ENCODE measurements around the gene AP1G1.
"Not testable (repeated sequence)": the region's sequence is repeated elsewhere in the genome, so short reads cannot be mapped to it uniquely, and the experiment has no call there.

The AP1G1 gene

DNA sequence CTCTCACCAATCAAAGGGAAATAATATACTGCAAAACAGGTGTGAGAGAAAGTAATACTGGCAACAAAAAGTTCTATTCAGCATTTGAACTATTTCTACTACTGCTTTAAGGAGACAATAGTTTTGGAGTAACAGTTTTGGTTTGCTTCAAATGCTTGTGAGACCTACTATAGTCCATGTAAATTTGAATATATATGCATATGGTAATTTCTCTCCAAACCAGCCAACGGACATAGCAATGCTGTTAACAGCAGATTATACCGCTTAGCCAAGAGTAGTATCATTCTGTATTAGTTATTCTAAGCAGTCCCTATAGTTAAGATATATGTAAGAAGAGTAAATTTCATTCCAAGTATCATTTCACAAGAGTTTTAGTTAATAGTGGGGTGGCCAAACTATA is 102.6 kb downstream of the AP1G1 start:
- no peak for DNase-seq (ENCODE audit: low read depth, low spot score)

DNA sequence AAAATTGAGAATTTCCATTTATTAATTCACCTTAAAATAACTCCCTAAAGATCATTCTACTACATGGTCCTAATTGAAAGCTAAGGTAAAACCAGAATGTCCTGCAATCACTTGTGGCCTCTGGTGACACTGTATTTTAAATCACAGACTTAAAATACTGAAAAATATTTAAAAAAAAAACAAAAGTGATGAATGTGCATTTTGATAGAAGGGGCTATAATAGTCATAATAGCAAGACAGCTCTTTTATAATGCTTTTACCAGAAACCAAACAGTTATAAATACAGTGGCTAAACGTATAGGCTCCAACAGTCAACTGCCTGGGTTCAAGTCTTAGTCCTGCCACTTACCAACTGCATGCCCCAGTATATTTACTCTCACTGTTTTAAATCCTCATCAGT is 105.3 kb downstream of the AP1G1 start:
- DNase-seq (ENCODE audit: low read depth, low spot score) = no peak

DNA sequence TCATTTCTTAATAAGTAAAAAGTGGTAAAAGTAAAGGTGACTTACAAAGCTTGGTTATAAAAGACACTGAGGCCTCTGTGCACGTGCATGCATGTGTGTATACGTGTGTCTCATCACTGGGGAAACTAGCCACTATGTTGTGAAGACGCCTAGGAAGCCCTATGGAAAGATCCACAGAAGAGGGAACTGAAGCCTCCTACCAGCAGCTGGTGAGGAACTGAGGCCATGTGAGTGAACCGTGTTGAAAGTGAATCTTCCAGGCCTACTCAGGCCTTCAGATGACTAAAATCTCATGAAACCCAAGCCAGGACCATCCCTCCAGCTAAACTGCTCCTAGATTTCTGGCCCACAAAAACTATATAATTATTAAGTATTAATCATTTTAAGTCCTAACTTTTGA is 107.8 kb downstream of the AP1G1 start:
- no peak for DNase-seq (ENCODE audit: low read depth, low spot score)

DNA sequence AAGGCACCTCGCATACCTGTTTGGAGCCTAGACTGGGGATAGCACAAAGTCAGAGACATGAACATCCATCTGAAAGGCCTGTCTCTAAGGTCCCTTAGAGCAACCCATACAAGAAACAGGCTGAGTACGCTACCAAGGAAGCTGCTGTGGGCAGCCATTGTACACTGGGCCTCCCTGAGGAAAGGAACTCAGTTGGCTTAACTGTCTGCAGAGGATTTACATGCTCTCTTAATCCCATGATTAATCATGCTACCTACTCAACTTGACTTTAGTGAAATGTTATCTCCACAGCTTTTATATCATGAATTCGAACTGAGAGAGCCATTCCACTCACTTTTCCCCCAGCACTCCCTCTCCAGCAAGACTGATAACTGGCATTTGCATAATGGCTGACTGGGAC is 110.1 kb downstream of the AP1G1 start:
- no peak for DNase-seq (ENCODE audit: low read depth, low spot score)

DNA sequence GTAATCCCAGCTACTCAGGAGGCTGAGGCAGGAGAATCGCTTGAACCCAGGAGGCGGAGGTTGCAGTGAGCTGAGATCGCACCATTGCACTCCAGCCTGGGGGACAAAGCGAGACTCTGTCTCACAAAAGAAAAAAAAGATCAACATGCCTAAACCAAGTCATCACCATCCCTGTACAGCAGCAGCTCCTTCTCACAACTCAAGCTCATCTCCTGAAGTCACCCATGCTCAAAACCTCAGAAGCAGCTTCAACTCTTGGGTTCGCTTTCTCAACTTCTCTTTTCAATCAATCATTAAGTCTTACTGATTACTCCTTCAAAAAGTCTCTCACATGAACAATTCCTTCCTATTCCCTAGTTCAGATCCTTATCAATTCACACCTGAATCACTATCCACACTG is 115.5 kb downstream of the AP1G1 start:
- no peak for DNase-seq (ENCODE audit: low read depth, low spot score)

DNA sequence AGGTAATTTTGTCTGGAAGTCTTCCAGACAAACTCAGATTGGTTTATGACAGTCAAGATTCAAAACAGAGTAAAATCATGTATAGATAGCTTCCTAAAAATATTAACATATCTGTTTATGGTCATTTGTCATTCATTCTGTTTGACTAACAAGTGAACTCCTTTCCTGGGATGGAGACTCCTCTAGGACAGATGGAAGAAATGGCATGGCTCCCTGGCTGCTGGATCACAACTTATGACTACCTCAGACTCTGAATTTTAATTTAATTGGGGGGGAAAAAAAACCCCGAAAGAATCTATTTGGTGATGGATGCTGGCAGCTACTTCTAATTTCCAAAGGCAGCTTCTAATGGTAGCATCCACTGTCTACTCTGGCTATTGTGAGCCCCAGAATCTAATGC is 118.7 kb downstream of the AP1G1 start:
- DNase-seq (ENCODE audit: low read depth, low spot score) = no peak

DNA sequence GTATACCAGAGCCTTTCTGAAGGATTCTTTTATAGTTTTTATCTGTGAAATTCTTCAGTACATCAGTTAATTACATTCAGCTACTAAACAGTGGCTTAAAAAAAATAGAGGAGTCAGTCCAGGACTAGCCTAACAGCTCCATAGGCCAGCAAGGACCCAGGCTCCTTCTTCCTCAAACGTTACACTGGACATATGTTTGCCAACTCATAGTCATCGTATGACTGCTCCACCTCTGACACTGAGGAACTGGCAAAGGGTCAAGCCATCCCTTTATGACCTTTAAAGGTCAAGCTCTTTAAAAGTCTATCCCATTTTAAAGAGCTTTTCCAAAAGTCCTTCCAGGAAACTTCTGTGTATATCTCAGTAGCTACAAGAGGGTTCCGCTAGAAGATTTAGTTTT is 120.8 kb downstream of the AP1G1 start:
- no peak for DNase-seq (ENCODE audit: low read depth, low spot score)

DNA sequence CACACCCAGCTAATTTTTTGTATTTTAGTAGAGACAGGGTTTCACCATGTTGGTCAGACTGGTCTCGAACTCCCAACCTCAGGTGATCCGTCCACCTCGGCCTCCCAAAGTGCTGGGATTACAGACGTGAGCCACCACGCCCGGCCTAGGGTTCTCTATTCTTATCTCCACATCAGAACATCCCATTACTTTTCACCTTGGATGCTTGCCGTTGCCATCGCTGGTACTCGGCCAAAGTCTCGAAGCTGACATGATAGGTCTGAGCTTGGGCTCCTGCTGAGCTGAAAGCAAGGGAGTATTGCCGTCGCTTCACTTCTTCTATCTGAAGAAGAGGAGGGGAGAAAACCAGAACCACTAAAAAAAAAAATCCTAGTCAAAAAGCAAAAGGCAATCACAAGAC is 124.4 kb downstream of the AP1G1 start:
- DNase-seq (ENCODE audit: low read depth, low spot score) = not testable (repeated sequence)

DNA sequence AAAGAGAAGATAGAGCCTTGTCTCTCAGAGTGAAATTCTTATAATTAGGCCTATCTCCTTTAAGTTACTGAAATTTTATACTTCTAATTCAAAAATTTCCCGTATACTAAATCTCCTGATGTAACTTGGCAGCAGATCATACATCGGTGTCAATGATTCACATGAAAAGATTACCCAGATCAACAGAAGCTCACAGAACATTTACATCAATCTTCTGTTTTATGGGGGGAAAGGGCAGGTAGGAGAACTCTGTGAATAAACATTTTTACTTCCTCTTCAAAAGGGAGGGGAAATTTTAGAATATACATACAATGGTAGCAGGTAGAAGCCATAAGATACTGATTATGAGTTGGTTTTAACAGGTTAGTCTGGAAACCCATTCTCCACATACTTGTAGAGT is 127.3 kb downstream of the AP1G1 start:
- no peak for DNase-seq (ENCODE audit: low read depth, low spot score)

Data from iPS DF 19.7 (cell line).